Neural cell (in vitro differentiated cells): Measurements from ENCODE around the gene ECI2. TPM values are rescaled to one million over a fixed set of nuclear protein-coding genes. Genes with fewer than 3 reads are reported as not detected.

ENCODE experiments used
- H2AFZ ChIP-seq: fragments of 200-600, 300-800 bp; sonication (generic), shearing (Covaris generic); 2 replicates; pipeline ENCODE4 v1.6.0; 2014; ENCODE audit warnings: low read depth, mild to moderate bottlenecking, antibody characterized with exemption, low read length, moderate library complexity
- H3F3A ChIP-seq: fragments of 200-600 bp; shearing (Covaris generic); 2 replicates; pipeline ENCODE4 v1.6.1; 2016; ENCODE audit warnings: mild to moderate bottlenecking, moderate library complexity, mixed read lengths, antibody characterized with exemption, low read length; ENCODE audit not compliant: insufficient read depth, poor library complexity, severe bottlenecking
- H3K27ac ChIP-seq: fragments of 200-600, 300-800 bp; sonication (generic), shearing (Covaris generic); 2 replicates; pipeline ENCODE4 v1.5.1; 2014; ENCODE audit warnings: mild to moderate bottlenecking, low read length, moderate library complexity
- H3K27me3 ChIP-seq: fragments of 300-800, 200-600 bp; sonication (generic), shearing (Covaris generic); 2 replicates; pipeline ENCODE4 v1.6.0; 2014; ENCODE audit warnings: mild to moderate bottlenecking, low read depth, low read length, moderate library complexity; ENCODE audit not compliant: insufficient read depth
- H3K36me3 ChIP-seq: fragments of 300-800, 200-600 bp; sonication (generic), shearing (Covaris generic); 2 replicates; pipeline ENCODE4 v1.5.1; 2014; ENCODE audit warnings: mild to moderate bottlenecking, antibody characterized with exemption, low read length, moderate library complexity; ENCODE audit not compliant: insufficient read depth
- H3K4me2 ChIP-seq: fragments of 300-800, 200-600 bp; sonication (generic), shearing (Covaris generic); 2 replicates; pipeline ENCODE4 v1.6.0; 2014; ENCODE audit warnings: mild to moderate bottlenecking, low read length
- H3K4me3 ChIP-seq: fragments of 300-800, 200-600 bp; sonication (generic), shearing (Covaris generic); 2 replicates; pipeline ENCODE4 v1.5.1; 2014; ENCODE audit warnings: mild to moderate bottlenecking, low read length, moderate library complexity
- H3K79me2 ChIP-seq: fragments of 200-600 bp; shearing (Covaris generic); replicated peaks from 2 replicates; pipeline ENCODE4 v1.6.0; 2014; ENCODE audit warnings: mild to moderate bottlenecking, low read length, moderate library complexity; ENCODE audit not compliant: insufficient read depth
- H3K9ac ChIP-seq: fragments of 300-800, 200-600 bp; sonication (generic), shearing (Covaris generic); 2 replicates; pipeline ENCODE4 v1.6.1; 2016; ENCODE audit warnings: mild to moderate bottlenecking, low read length, mixed read lengths
- H3K9me2 ChIP-seq: fragments of 200-600 bp; shearing (Covaris generic); 2 replicates; pipeline ENCODE4 v1.6.1; 2016; ENCODE audit warnings: mild to moderate bottlenecking, low read length, mixed read lengths; ENCODE audit not compliant: insufficient read depth
- H3K9me3 ChIP-seq: fragments of 200-600, 300-800 bp; sonication (generic), shearing (Covaris generic); 2 replicates; pipeline ENCODE4 v1.6.1; 2016; ENCODE audit warnings: mild to moderate bottlenecking, mixed run types, low read length, moderate library complexity, mixed read lengths
- H4K20me1 ChIP-seq: fragments of 200-600 bp; shearing (Covaris generic); 2 replicates; pipeline ENCODE4 v1.6.1; 2016; ENCODE audit warnings: mild to moderate bottlenecking, mixed run types; ENCODE audit not compliant: insufficient read depth
- EP300 ChIP-seq: fragments of 450-650 bp; conservative IDR thresholded peaks from 2 replicates; pipeline ENCODE4 v1.6.1; 2014; ENCODE audit warnings: antibody characterized with exemption, mild to moderate bottlenecking, moderate library complexity; ENCODE audit not compliant: poor library complexity, severe bottlenecking
- EZH2 ChIP-seq: fragments of 200-600, 300-800 bp; shearing (Covaris generic), sonication (generic); IDR thresholded peaks from 2 replicates; pipeline ENCODE4 v1.6.1; 2014; ENCODE audit warnings: antibody characterized with exemption, low read length, borderline replicate concordance, mild to moderate bottlenecking; ENCODE audit not compliant: insufficient read depth, poor library complexity, severe bottlenecking
- MXI1 ChIP-seq: fragments of 450-650 bp; conservative IDR thresholded peaks from 2 replicates; pipeline ENCODE4 v1.6.1; 2014; ENCODE audit warnings: antibody characterized with exemption, mild to moderate bottlenecking; ENCODE audit not compliant: poor library complexity, severe bottlenecking
- POLR2AphosphoS5 ChIP-seq: IDR thresholded peaks from 2 replicates; pipeline ENCODE4 v1.6.1; 2012
- RAD21 ChIP-seq: fragments of 450-650 bp; conservative IDR thresholded peaks from 2 replicates; pipeline ENCODE4 v1.6.1; 2014; ENCODE audit warnings: antibody characterized with exemption, mild to moderate bottlenecking, moderate library complexity
- SMC3 ChIP-seq: fragments of 450-650 bp; conservative IDR thresholded peaks from 2 replicates; pipeline ENCODE4 v1.6.1; 2014; ENCODE audit warnings: antibody characterized with exemption, mild to moderate bottlenecking, moderate library complexity; ENCODE audit not compliant: poor library complexity
- TAF1 ChIP-seq: IDR thresholded peaks from 2 replicates; pipeline ENCODE4 v1.6.1; 2012; ENCODE audit warnings: low read depth
- polyA plus RNA-seq: library from polyadenylated mRNA; depleted of rRNA; stranded (reverse); fragments of >200 nt; gene quantifications from 2 replicates; pipeline ENCODE4 v1.2.3, GENCODE V29; 2014
- TF ChIP-seq, protein P1 (sequence below): fragments of 450-650 bp; IDR thresholded peaks from 2 replicates; pipeline ENCODE4 v1.5.1; 2014; ENCODE audit warnings: antibody characterized with exemption, mild to moderate bottlenecking, moderate library complexity; ENCODE audit not compliant: poor library complexity, severe bottlenecking
- TF ChIP-seq, protein P2 (sequence below): IDR thresholded peaks from 2 replicates; pipeline ENCODE4 v1.6.1; 2012; ENCODE audit warnings: borderline replicate concordance

ECI2 gene
- polyA plus RNA-seq, 1 donor from 2014 or later, result 27.5 TPM

GRCh38 chr6:4136354-4136831 lies 1.0 kb upstream of the ECI2 start:
- TF ChIP-seq TAF1 (no peak), RAD21 (peak; percentile 2)
- H3K4me2 ChIP-seq, result peak overlapping the region; percentile 54
- no peaks in the 10 kb centered on the region for H3K27me3 ChIP-seq
- H3K9ac ChIP-seq, result peak overlapping the region; percentile 63
- no peaks in the 10 kb centered on the region for H3F3A ChIP-seq
- H2AFZ ChIP-seq, result peak overlapping the region; percentile 29
- H3K36me3 ChIP-seq, result no peaks in the 10 kb centered on the region
- peak overlapping the region; percentile 80 for H3K4me3 ChIP-seq
- H4K20me1 ChIP-seq, result no peaks in the 10 kb centered on the region
- no peaks in the 10 kb centered on the region for H3K9me3 ChIP-seq
- peaks cover 3% of the 10 kb centered on the region for H3K79me2 ChIP-seq
- H3K9me2 ChIP-seq, result no peaks in the 10 kb centered on the region
- no peak overlapping the region for H3K27ac ChIP-seq

- peak overlapping the region; percentile 63 for H3K9ac ChIP-seq
- no peak overlapping the region for H3K27ac ChIP-seq
- no peaks in the 10 kb centered on the region for H3K36me3 ChIP-seq
- no peaks in the 10 kb centered on the region for H3K9me2 ChIP-seq
- no peaks in the 10 kb centered on the region for H3K27me3 ChIP-seq
- peak overlapping the region; percentile 29 for H2AFZ ChIP-seq
- no peaks in the 10 kb centered on the region for H3F3A ChIP-seq
- no peaks in the 10 kb centered on the region for H4K20me1 ChIP-seq
- H3K9me3 ChIP-seq, result no peaks in the 10 kb centered on the region
- peak overlapping the region; percentile 80 for H3K4me3 ChIP-seq
- H3K79me2 ChIP-seq, result peaks cover 3% of the 10 kb centered on the region
- TF ChIP-seq, protein P1, sequence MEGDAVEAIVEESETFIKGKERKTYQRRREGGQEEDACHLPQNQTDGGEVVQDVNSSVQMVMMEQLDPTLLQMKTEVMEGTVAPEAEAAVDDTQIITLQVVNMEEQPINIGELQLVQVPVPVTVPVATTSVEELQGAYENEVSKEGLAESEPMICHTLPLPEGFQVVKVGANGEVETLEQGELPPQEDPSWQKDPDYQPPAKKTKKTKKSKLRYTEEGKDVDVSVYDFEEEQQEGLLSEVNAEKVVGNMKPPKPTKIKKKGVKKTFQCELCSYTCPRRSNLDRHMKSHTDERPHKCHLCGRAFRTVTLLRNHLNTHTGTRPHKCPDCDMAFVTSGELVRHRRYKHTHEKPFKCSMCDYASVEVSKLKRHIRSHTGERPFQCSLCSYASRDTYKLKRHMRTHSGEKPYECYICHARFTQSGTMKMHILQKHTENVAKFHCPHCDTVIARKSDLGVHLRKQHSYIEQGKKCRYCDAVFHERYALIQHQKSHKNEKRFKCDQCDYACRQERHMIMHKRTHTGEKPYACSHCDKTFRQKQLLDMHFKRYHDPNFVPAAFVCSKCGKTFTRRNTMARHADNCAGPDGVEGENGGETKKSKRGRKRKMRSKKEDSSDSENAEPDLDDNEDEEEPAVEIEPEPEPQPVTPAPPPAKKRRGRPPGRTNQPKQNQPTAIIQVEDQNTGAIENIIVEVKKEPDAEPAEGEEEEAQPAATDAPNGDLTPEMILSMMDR, result no peak
- TF ChIP-seq EZH2 (no peak), POLR2AphosphoS5 (no peak), RAD21 (peak; percentile 29), EP300 (no peak), TAF1 (no peak), MXI1 (peak; percentile 41), SMC3 (peak; percentile 43)
- TF ChIP-seq, protein P2, sequence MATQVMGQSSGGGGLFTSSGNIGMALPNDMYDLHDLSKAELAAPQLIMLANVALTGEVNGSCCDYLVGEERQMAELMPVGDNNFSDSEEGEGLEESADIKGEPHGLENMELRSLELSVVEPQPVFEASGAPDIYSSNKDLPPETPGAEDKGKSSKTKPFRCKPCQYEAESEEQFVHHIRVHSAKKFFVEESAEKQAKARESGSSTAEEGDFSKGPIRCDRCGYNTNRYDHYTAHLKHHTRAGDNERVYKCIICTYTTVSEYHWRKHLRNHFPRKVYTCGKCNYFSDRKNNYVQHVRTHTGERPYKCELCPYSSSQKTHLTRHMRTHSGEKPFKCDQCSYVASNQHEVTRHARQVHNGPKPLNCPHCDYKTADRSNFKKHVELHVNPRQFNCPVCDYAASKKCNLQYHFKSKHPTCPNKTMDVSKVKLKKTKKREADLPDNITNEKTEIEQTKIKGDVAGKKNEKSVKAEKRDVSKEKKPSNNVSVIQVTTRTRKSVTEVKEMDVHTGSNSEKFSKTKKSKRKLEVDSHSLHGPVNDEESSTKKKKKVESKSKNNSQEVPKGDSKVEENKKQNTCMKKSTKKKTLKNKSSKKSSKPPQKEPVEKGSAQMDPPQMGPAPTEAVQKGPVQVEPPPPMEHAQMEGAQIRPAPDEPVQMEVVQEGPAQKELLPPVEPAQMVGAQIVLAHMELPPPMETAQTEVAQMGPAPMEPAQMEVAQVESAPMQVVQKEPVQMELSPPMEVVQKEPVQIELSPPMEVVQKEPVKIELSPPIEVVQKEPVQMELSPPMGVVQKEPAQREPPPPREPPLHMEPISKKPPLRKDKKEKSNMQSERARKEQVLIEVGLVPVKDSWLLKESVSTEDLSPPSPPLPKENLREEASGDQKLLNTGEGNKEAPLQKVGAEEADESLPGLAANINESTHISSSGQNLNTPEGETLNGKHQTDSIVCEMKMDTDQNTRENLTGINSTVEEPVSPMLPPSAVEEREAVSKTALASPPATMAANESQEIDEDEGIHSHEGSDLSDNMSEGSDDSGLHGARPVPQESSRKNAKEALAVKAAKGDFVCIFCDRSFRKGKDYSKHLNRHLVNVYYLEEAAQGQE, result peak; percentile 1
- peak overlapping the region; percentile 54 for H3K4me2 ChIP-seq
Observed at GRCh38 chr6:4135665-4136353, 434 bp upstream of the ECI2 start.
